NT2/D1 (cell line): ENCODE data around the gene RNF2.
"Not testable (repeated sequence)": the region's sequence is repeated elsewhere in the genome, so short reads cannot be mapped to it uniquely, and the experiment has no call there.

ENCODE experiments used
- SUZ12 ChIP-seq: IDR thresholded peaks from 2 replicates; pipeline ENCODE4 v1.6.1; 2011; ENCODE audit not compliant: insufficient read length, insufficient read depth; ENCODE audit errors: extremely low read depth
- ZNF274 ChIP-seq: IDR thresholded peaks from 2 replicates; pipeline ENCODE4 v1.6.1; 2011; ENCODE audit warnings: mild to moderate bottlenecking, low read depth, low read length

GRCh38 chr1:185065006-185065405, 19.6 kb downstream of the RNF2 start:
- TF ChIP-seq ZNF274, SUZ12: not testable (repeated sequence)
